HCT116 (cell line): Measurements from ENCODE around the gene PRSS53. TPM values are rescaled to one million over a fixed set of nuclear protein-coding genes. Genes with fewer than 3 reads are reported as not detected.

ENCODE experiments used
- ATAC-seq: fragments of 200-7000 bp; cut with Tn5 transposase; 2 replicates; pipeline ENCODE4 v1.9.1; 2020; ENCODE audit warnings: mild to moderate bottlenecking, moderate library complexity
- BruUV-seq: library from RNA; stranded (reverse); fragments of 400-500 nt; replicated peaks from 2 replicates; lab custom pipeline; 2021; lab: Mats Ljungman, UMichigan
- CTCF ChIA-PET: fragments of 300-600 bp; sonication (Branson Sonifier 250); formaldehyde crosslinking; loops from one replicate; lab custom pipeline; 2021; ENCODE audit warnings: antibody characterized with exemption; lab: Charles Lee
- POLR2A ChIA-PET: fragments of 300-600, 350-600 bp; sonication (Branson Sonifier 250); formaldehyde crosslinking; loops from one replicate; lab custom pipeline; 2021; ENCODE audit warnings: antibody characterized with exemption; lab: Charles Lee
- RAD21 ChIA-PET, 2 experiments: fragments of 300-600 bp; sonication (Branson Sonifier 250); formaldehyde crosslinking; loops; one replicate each; lab custom pipeline; 2023; ENCODE audit warnings: low total read pairs in 2 of 2; ENCODE audit not compliant: uncharacterized antibody in 2 of 2, unreplicated experiment in 2 of 2, low non-redundant PET in 1 of 2; lab: Charles Lee
- DNase-seq: peaks from one replicate; pipeline ENCODE4 v3.0.0-alpha.2; 2010; ENCODE audit warnings: low read depth, low spot score
- H2AFZ ChIP-seq: fragments of 200-600 bp; shearing (Covaris generic), sonication (generic); 2 replicates; pipeline ENCODE4 v1.6.1; 2017; ENCODE audit warnings: low read depth, mixed run types, mixed read lengths, antibody characterized with exemption, low read length; ENCODE audit not compliant: poor library complexity, severe bottlenecking
- H3K27ac ChIP-seq: 2 replicates; pipeline ENCODE4 v1.5.1; 2012; ENCODE audit warnings: low read depth, low read length
- H3K27me3 ChIP-seq: fragments of 200-600 bp; sonication (generic); 2 replicates; pipeline ENCODE4 v1.6.1; 2016; ENCODE audit warnings: mixed run types, low read length, mixed read lengths; ENCODE audit not compliant: insufficient read depth
- H3K36me3 ChIP-seq, 2 experiments: fragments of 200-500 bp in 1 of 2; fragments of 200-600 bp in 1 of 2; sonication (Bioruptor generic) in 1 of 2; sonication (generic) in 1 of 2; 2 replicates each; pipeline versions ENCODE4 v1.5.1 to v1.6.1; 2014 to 2016; ENCODE audit warnings: low read length in 2 of 2, inconsistent platforms in 1 of 2, mixed read lengths in 1 of 2, mixed run types in 1 of 2; ENCODE audit not compliant: insufficient read depth in 2 of 2, control insufficient read depth in 1 of 2
- H3K4me1 ChIP-seq, 2 experiments: fragments of 200-600 bp in 1 of 2; sonication (generic) in 1 of 2; 2 replicates each; pipeline versions ENCODE4 v1.5.1 to v1.6.1; 2012 to 2017; ENCODE audit warnings: low read length in 2 of 2, inconsistent platforms in 1 of 2, mild to moderate bottlenecking in 1 of 2, mixed read lengths in 1 of 2, mixed run types in 1 of 2, moderate library complexity in 1 of 2; ENCODE audit not compliant: insufficient read depth in 2 of 2, control insufficient read depth in 1 of 2
- H3K4me2 ChIP-seq: fragments of 200-600 bp; sonication (generic); 2 replicates; pipeline ENCODE4 v1.6.1; 2017; ENCODE audit warnings: mixed run types, low read length, mixed read lengths
- H3K4me3 ChIP-seq, 2 experiments: fragments of 200-600 bp in 1 of 2; sonication (generic) in 1 of 2; replicated peaks in 1 of 2; 2 replicates each; pipeline ENCODE4 v1.5.1; 2011 to 2016; ENCODE audit warnings: low read length in 2 of 2, control low read depth in 1 of 2, low read depth in 1 of 2, mild to moderate bottlenecking in 1 of 2, mixed read lengths in 1 of 2, mixed run types in 1 of 2
- H3K79me2 ChIP-seq: fragments of 200-600 bp; sonication (generic); 2 replicates; pipeline ENCODE4 v1.6.1; 2017; ENCODE audit warnings: mild to moderate bottlenecking, mixed run types, low read length, moderate library complexity, mixed read lengths; ENCODE audit not compliant: insufficient read depth
- H3K9ac ChIP-seq: fragments of 200-600 bp; sonication (generic); 2 replicates; pipeline ENCODE4 v1.6.1; 2016; ENCODE audit warnings: low read length, mixed read lengths
- H3K9me2 ChIP-seq: fragments of 200-600 bp; sonication (generic), shearing (Covaris generic); 2 replicates; pipeline ENCODE4 v1.6.1; 2017; ENCODE audit warnings: mixed run types, mild to moderate bottlenecking, moderate library complexity; ENCODE audit not compliant: insufficient read depth
- H3K9me3 ChIP-seq, 2 experiments: fragments of 200-500 bp in 1 of 2; fragments of 200-600 bp in 1 of 2; sonication (Bioruptor generic) in 1 of 2; sonication (generic) in 1 of 2; 2 replicates each; pipeline ENCODE4 v1.6.1; 2014 to 2017; ENCODE audit warnings: low read length in 2 of 2, mixed read lengths in 2 of 2, inconsistent platforms in 1 of 2, low read depth in 1 of 2, mild to moderate bottlenecking in 1 of 2, mixed run types in 1 of 2, moderate library complexity in 1 of 2; ENCODE audit not compliant: control insufficient read depth in 1 of 2, insufficient read depth in 1 of 2
- H4K20me1 ChIP-seq: fragments of 200-600 bp; sonication (generic), shearing (Covaris generic); 2 replicates; pipeline ENCODE4 v1.6.1; 2017; ENCODE audit warnings: mixed run types, mild to moderate bottlenecking, moderate library complexity; ENCODE audit not compliant: insufficient read depth
- CBX3 ChIP-seq: IDR thresholded peaks from 2 replicates; pipeline ENCODE4 v1.6.1; 2012; ENCODE audit warnings: low read depth
- EZH2 ChIP-seq: fragments of 200-600 bp; sonication (generic); IDR thresholded peaks from 2 replicates; pipeline ENCODE4 v1.6.1; 2017; ENCODE audit warnings: antibody characterized with exemption, mixed run types
- POLR2AphosphoS5 ChIP-seq: IDR thresholded peaks from 2 replicates; pipeline ENCODE4 v1.6.1; 2011; ENCODE audit warnings: mild to moderate bottlenecking, low read depth, low read length, moderate library complexity
- SIN3A ChIP-seq: IDR thresholded peaks from 2 replicates; pipeline ENCODE4 v1.6.1; 2012; ENCODE audit warnings: low read depth
- SRF ChIP-seq: IDR thresholded peaks from 2 replicates; pipeline ENCODE4 v1.6.1; 2012; ENCODE audit warnings: low read depth
- TCF7L2 ChIP-seq: IDR thresholded peaks from 2 replicates; pipeline ENCODE4 v1.7.0; 2011; ENCODE audit warnings: borderline replicate concordance, inconsistent platforms; ENCODE audit not compliant: insufficient read depth, insufficient read length; ENCODE audit errors: extremely low read depth
- YY1 ChIP-seq: IDR thresholded peaks from 2 replicates; pipeline ENCODE4 v1.6.1; 2011; ENCODE audit warnings: low read length, low read depth, moderate library complexity, mild to moderate bottlenecking; ENCODE audit not compliant: insufficient replicate concordance; ENCODE audit errors: extremely low read depth
- ZBTB33 ChIP-seq: IDR thresholded peaks from 2 replicates; pipeline ENCODE4 v1.6.1; 2011; ENCODE audit warnings: mild to moderate bottlenecking, low read length, moderate library complexity; ENCODE audit not compliant: insufficient replicate concordance; ENCODE audit errors: extremely low read depth
- intact Hi-C: fragments of 100-400 bp; cut with micrococcal nuclease; formaldehyde crosslinking; loops from 2 replicates; pipeline ENCODE4 v1.10.0; 2022
- total RNA-seq: library from RNA; stranded (reverse); gene quantifications from one replicate; pipeline ENCODE4 v1.2.1, GENCODE V29; 2021; ENCODE audit not compliant: unreplicated experiment
- TF ChIP-seq, protein P1 (sequence below): IDR thresholded peaks from 2 replicates; pipeline ENCODE4 v1.6.1; 2012

PRSS53 gene
- total RNA-seq, 1 experiment from 2014 or later: 11.6 TPM

- TF ChIP-seq YY1: no peak
- TF ChIP-seq POLR2AphosphoS5: no peak; the same call in 1 of the 2 replicates
- TF ChIP-seq TCF7L2: no peak
- TF ChIP-seq CBX3: no peak
- no peak for TF ChIP-seq SRF
- no peak for TF ChIP-seq SIN3A
- TF ChIP-seq ZBTB33: no peak
- no peak for TF ChIP-seq EZH2
- TF ChIP-seq, protein P1, sequence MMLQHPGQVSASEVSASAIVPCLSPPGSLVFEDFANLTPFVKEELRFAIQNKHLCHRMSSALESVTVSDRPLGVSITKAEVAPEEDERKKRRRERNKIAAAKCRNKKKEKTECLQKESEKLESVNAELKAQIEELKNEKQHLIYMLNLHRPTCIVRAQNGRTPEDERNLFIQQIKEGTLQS: no peak
- TF ChIP-seq, all 23 proteins: peak for 0
- Histone ChIP-seq H3K27me3 (no peaks in the 10 kb centered on the region), H3K27ac (no peak overlapping the region), H3K4me1 (peaks cover 7 to 43% of the 10 kb centered on the region in 2 experiments; a peak in 3 of 4 replicates), H3K36me3 (peaks cover 14 to 39% of the 10 kb centered on the region in 2 experiments), H3K79me2 (peaks cover 29% of the 10 kb centered on the region), H3K9ac (no peak overlapping the region), H3K4me2 (no peak overlapping the region), H3K9me3 (no peaks in the 10 kb centered on the region), H2AFZ (no peak overlapping the region), H4K20me1 (no peaks in the 10 kb centered on the region), H3K9me2 (no peaks in the 10 kb centered on the region), H3K4me3 (no peak overlapping the region)
- CTCF ChIA-PET: interaction anchor here (1.0 kb wide), 1 partner anchor 158 kb away, joined by 3 read pairs; no protein-coding TSS in a partner anchor
- RAD21 ChIA-PET: no interaction called here
- BruUV-seq: no TSS peak
- ATAC-seq (no peak), DNase-seq (no peak)
- intact Hi-C loops: no loop called here
- POLR2A ChIA-PET: no interaction called here
Observed at GRCh38 chr16:31111881-31112466, 23.2 kb upstream of the PRSS53 start.
